MM.1S (cell line): ENCODE data around the gene GBA2.

Source experiments
- DNase-seq: peaks from one replicate; pipeline ENCODE4 v3.0.0-alpha.2; 2015
- H2AFZ ChIP-seq: fragments of 300-600 bp; sonication (generic); 2 replicates; pipeline ENCODE4 v1.6.0; 2016; ENCODE audit warnings: antibody characterized with exemption, low read length
- H3F3A ChIP-seq: fragments of 300-600 bp; sonication (generic); 2 replicates; pipeline ENCODE4 v1.6.1; 2016; ENCODE audit warnings: mild to moderate bottlenecking, antibody characterized with exemption, low read length, moderate library complexity, mixed read lengths; ENCODE audit not compliant: insufficient read depth
- H3K27ac ChIP-seq: fragments of 300-600 bp; sonication (generic); 2 replicates; pipeline ENCODE4 v1.5.1; 2016; ENCODE audit warnings: mild to moderate bottlenecking, low read length
- H3K27me3 ChIP-seq: fragments of 300-600 bp; sonication (generic); replicated peaks from 2 replicates; pipeline ENCODE4 v1.6.0; 2016; ENCODE audit warnings: low read length; ENCODE audit not compliant: insufficient read depth
- H3K36me3 ChIP-seq: fragments of 300-600 bp; sonication (generic); replicated peaks from 2 replicates; pipeline ENCODE4 v1.6.1; 2016; ENCODE audit warnings: mild to moderate bottlenecking, low read length, mixed read lengths; ENCODE audit not compliant: insufficient read depth
- H3K4me1 ChIP-seq: fragments of 300-600 bp; sonication (generic); 2 replicates; pipeline ENCODE4 v1.6.1; 2016; ENCODE audit warnings: low read length, mixed read lengths
- H3K4me2 ChIP-seq: fragments of 300-600 bp; sonication (generic); 2 replicates; pipeline ENCODE4 v1.6.0; 2016; ENCODE audit warnings: low read depth, low read length
- H3K4me3 ChIP-seq: fragments of 300-600 bp; sonication (generic); 2 replicates; pipeline ENCODE4 v1.5.1; 2016; ENCODE audit warnings: low read length, mixed read lengths
- H3K79me2 ChIP-seq: fragments of 300-600 bp; sonication (generic); 2 replicates; pipeline ENCODE4 v1.6.1; 2016; ENCODE audit warnings: mixed run types, low read length, mixed read lengths
- H3K9ac ChIP-seq: fragments of 300-600 bp; sonication (generic); 2 replicates; pipeline ENCODE4 v1.6.1; 2016; ENCODE audit warnings: low read length, mixed read lengths
- H3K9me2 ChIP-seq: fragments of 300-600 bp; sonication (generic); replicated peaks from 2 replicates; pipeline ENCODE4 v1.6.1; 2016; ENCODE audit warnings: mild to moderate bottlenecking, low read length, mixed read lengths; ENCODE audit not compliant: insufficient read depth
- H3K9me3 ChIP-seq: fragments of 300-600 bp; sonication (generic); replicated peaks from 2 replicates; pipeline ENCODE4 v1.6.1; 2016; ENCODE audit warnings: mild to moderate bottlenecking, low read length, mixed read lengths; ENCODE audit not compliant: insufficient read depth
- H4K20me1 ChIP-seq: fragments of 300-600 bp; sonication (generic); 2 replicates; pipeline ENCODE4 v1.6.1; 2016; ENCODE audit warnings: mild to moderate bottlenecking, low read length, moderate library complexity, mixed read lengths; ENCODE audit not compliant: insufficient read depth
- EZH2 ChIP-seq: fragments of 300-600 bp; sonication (generic); optimal IDR thresholded peaks from 2 replicates; pipeline ENCODE3; 2017; ENCODE audit warnings: low read depth, mild to moderate bottlenecking, antibody characterized with exemption, low read length, mixed read lengths
- EZH2phosphoT487 ChIP-seq: fragments of 300-600 bp; sonication (generic); IDR thresholded peaks from 2 replicates; pipeline ENCODE4 v1.6.1; 2018; ENCODE audit warnings: antibody characterized with exemption, low read length
- TF ChIP-seq, protein P1 (sequence below): fragments of 300-600 bp; sonication (generic); IDR thresholded peaks from 2 replicates; pipeline ENCODE4 v1.5.1; 2016; ENCODE audit warnings: antibody characterized with exemption, low read length, mixed read lengths

The GBA2 gene

DNA sequence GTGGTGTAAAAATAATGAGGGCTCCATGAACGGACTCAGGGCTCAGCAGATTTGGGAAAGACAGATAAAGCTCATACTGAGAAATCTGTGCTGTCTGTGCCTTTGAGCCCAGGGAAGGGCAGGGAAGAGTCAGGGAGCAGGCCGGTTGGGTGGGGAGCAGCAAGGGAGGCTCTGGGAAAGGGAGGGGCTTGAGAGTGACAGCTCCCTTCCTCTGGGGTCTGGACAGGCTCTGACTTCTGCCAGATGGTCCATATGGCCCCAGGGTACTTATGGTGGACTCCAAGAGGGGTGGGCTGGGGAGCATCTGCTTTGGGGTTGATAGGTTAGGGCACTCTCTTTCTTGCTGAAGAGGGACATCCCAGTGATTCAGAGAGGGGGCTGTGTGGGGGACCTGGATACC is 44.4 kb upstream of the GBA2 start:
- no peaks in the 10 kb centered on the region for H3K9me3 ChIP-seq
- H3K4me1 ChIP-seq, result peaks cover 27% of the 10 kb centered on the region
- no peaks in the 10 kb centered on the region for H3K79me2 ChIP-seq
- H3F3A ChIP-seq, result peaks cover 16% of the 10 kb centered on the region
- no peaks in the 10 kb centered on the region for H3K9me2 ChIP-seq
- H3K4me2 ChIP-seq, result no peak overlapping the region
- peaks cover 5% of the 10 kb centered on the region; the same call in 1 of the 2 replicates for H3K27me3 ChIP-seq
- no peak for DNase-seq
- no peaks in the 10 kb centered on the region for H4K20me1 ChIP-seq
- H3K4me3 ChIP-seq, result no peak overlapping the region
- no peaks in the 10 kb centered on the region for H3K36me3 ChIP-seq
- no peak overlapping the region for H2AFZ ChIP-seq
- no peak overlapping the region for H3K27ac ChIP-seq
- no peak overlapping the region for H3K9ac ChIP-seq
- TF ChIP-seq, protein P1, sequence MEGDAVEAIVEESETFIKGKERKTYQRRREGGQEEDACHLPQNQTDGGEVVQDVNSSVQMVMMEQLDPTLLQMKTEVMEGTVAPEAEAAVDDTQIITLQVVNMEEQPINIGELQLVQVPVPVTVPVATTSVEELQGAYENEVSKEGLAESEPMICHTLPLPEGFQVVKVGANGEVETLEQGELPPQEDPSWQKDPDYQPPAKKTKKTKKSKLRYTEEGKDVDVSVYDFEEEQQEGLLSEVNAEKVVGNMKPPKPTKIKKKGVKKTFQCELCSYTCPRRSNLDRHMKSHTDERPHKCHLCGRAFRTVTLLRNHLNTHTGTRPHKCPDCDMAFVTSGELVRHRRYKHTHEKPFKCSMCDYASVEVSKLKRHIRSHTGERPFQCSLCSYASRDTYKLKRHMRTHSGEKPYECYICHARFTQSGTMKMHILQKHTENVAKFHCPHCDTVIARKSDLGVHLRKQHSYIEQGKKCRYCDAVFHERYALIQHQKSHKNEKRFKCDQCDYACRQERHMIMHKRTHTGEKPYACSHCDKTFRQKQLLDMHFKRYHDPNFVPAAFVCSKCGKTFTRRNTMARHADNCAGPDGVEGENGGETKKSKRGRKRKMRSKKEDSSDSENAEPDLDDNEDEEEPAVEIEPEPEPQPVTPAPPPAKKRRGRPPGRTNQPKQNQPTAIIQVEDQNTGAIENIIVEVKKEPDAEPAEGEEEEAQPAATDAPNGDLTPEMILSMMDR, result no peak
- TF ChIP-seq EZH2phosphoT487, result no peak
- TF ChIP-seq EZH2, result no peak

DNA sequence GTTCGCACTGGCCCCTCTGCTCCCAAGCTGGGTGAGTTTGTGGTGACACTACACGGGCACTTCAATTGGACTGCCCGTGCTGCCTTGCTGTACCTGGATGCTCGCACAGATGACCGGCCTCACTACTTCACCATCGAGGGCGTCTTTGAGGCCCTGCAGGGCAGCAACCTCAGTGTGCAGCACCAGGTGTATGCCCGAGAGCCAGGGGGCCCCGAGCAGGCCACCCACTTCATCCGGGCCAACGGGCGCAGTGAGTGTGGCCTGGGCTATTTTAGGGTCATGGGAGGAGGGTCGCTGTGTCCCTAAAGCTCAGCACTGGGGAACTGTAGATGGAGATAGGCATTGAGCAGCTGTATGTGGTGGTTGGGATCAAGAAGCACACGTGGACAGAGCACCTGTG is 43.8 kb upstream of the GBA2 start:
- H3K36me3 ChIP-seq, result no peaks in the 10 kb centered on the region
- TF ChIP-seq EZH2 (no peak), EZH2phosphoT487 (no peak)
- TF ChIP-seq, protein P1, result no peak
- H3K9me2 ChIP-seq, result no peaks in the 10 kb centered on the region
- no peak for DNase-seq
- no peaks in the 10 kb centered on the region for H3K79me2 ChIP-seq
- peaks cover 5% of the 10 kb centered on the region; the same call in 1 of the 2 replicates for H3K27me3 ChIP-seq
- no peaks in the 10 kb centered on the region for H4K20me1 ChIP-seq
- H3K4me2 ChIP-seq, result no peak overlapping the region
- no peak overlapping the region for H3K4me3 ChIP-seq
- H3K4me1 ChIP-seq, result peaks cover 21% of the 10 kb centered on the region
- peaks cover 15% of the 10 kb centered on the region for H3F3A ChIP-seq
- no peak overlapping the region for H2AFZ ChIP-seq
- H3K9me3 ChIP-seq, result no peaks in the 10 kb centered on the region
- no peak overlapping the region for H3K9ac ChIP-seq
- H3K27ac ChIP-seq, result no peak overlapping the region

- no peak overlapping the region for H3K4me3 ChIP-seq
- no peak overlapping the region for H3K4me2 ChIP-seq
- no peaks in the 10 kb centered on the region for H4K20me1 ChIP-seq
- no peaks in the 10 kb centered on the region for H3K9me3 ChIP-seq
- no peaks in the 10 kb centered on the region for H3K79me2 ChIP-seq
- TF ChIP-seq, protein P1, result no peak
- TF ChIP-seq EZH2phosphoT487 (no peak), EZH2 (no peak)
- H3K4me1 ChIP-seq, result peaks cover 15% of the 10 kb centered on the region
- H3K27me3 ChIP-seq, result peaks cover 5% of the 10 kb centered on the region; the same call in 1 of the 2 replicates
- no peak overlapping the region for H3K27ac ChIP-seq
- no peak overlapping the region for H3K9ac ChIP-seq
- DNase-seq, result no peak
- H3K9me2 ChIP-seq, result no peaks in the 10 kb centered on the region
- peaks cover 12% of the 10 kb centered on the region for H3F3A ChIP-seq
- no peak overlapping the region for H2AFZ ChIP-seq
- H3K36me3 ChIP-seq, result no peaks in the 10 kb centered on the region
Observed at GRCh38 chr9:35792024-35792813, 43.2 kb upstream of the GBA2 start.
